Activated CD8-positive, alpha-beta T cell treated with anti-CD3 and anti-CD28 coated beads, Interleukin-2, amount 10 ng/mL, durations not matched to agents 7 days and 5 days (primary cell): ENCODE measurements around the gene ZNF419. TPM values are rescaled to one million over a fixed set of nuclear protein-coding genes. Genes with fewer than 3 reads are reported as not detected.
A peak's percentile ranks its signal among the peaks of the same experiment; 100 is the strongest.
"Not testable (repeated sequence)": the region's sequence is repeated elsewhere in the genome, so short reads cannot be mapped to it uniquely, and the experiment has no call there.

Source experiments
- ATAC-seq: fragments of 150-1000 bp; cut with Tn5 transposase; one replicate; pipeline ENCODE4 v1.10.0; 2021; ENCODE audit warnings: moderate library complexity
- CTCF ChIA-PET: fragments of 350-600 bp; sonication (Branson Sonifier 250); formaldehyde crosslinking; loops from one replicate; lab custom pipeline; 2021; ENCODE audit warnings: antibody characterized with exemption; lab: Charles Lee
- POLR2A ChIA-PET: fragments of 350-600 bp; sonication (Branson Sonifier 250); formaldehyde crosslinking; loops from one replicate; lab custom pipeline; 2021; ENCODE audit warnings: antibody characterized with exemption; lab: Charles Lee
- DNase-seq: peaks from one replicate; pipeline ENCODE4 v3.0.0-alpha.2; 2020
- H3K27ac Mint-ChIP-seq: one replicate; pipeline ENCODE4 v1.8.0; 2021; ENCODE audit warnings: mild to moderate bottlenecking, mixed read lengths
- H3K27me3 Mint-ChIP-seq: one replicate; pipeline ENCODE4 v1.8.0; 2021; ENCODE audit warnings: low read depth, mixed read lengths
- H3K36me3 Mint-ChIP-seq: one replicate; pipeline ENCODE4 v1.8.0; 2021; ENCODE audit warnings: low read depth, mixed read lengths
- H3K4me1 Mint-ChIP-seq: one replicate; pipeline ENCODE4 v1.8.0; 2021; ENCODE audit warnings: low read depth, mixed read lengths
- H3K4me3 Mint-ChIP-seq: one replicate; pipeline ENCODE4 v1.8.0; 2021; ENCODE audit warnings: mild to moderate bottlenecking, mixed read lengths
- H3K9me3 Mint-ChIP-seq: one replicate; pipeline ENCODE4 v1.8.0; 2022; ENCODE audit warnings: mixed read lengths; ENCODE audit not compliant: insufficient read depth
- total RNA-seq, 2 experiments: library from RNA; stranded (reverse); gene quantifications; one replicate each; pipeline ENCODE4 v1.2.3, GENCODE V29; 2021

The ZNF419 gene
- total RNA-seq: 10 to 100 TPM; 10.0 to 10.9 TPM

DNA sequence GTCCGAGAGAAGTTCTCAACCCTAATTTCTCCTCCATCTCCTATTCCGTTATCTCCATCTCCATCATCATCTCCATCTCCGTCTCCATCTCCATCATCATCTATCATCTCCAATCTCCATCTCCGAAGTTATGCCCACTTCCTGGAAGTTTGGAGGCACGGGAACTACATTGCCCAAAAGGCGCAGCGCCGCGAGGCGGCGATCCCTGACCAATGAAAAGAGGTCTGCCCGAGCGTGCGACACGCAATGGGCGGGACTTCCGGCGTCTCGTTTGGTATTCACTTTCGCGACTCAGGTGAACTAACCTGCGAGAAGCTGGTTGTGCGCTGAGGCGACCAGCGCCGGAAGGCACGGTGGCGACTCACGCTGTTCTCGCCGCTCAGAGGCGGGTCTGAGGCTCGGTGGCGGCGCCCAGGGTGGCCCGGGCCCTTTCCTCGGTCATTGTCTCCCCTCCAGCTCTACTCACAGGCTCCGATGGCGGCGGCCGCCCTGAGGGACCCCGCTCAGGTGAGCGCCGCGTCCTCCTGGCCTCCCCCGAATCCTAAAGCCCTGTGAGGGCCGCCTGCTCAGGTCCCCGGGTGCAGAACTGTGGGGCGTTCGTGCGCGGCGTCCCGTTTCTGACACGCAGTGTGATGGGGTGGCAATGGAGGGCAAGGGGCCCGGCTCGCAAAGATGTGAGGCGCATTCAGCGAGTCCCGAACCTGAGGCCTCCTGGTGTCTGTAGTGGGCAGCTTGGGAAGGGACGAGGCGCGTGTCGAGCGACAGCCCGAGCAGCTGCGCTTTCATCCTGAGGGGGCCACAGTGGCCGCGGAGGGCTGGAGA, at the start of gene ZNF419:
ZNF419 (plus strand) TSS at position 274 of the 822 bp plus-strand sequence; CDS start at position 475, 201 bp downstream.
- peaks cover 19% of the 10 kb centered on the region for H3K9me3 Mint-ChIP-seq
- H3K4me1 Mint-ChIP-seq: peaks cover 14% of the 10 kb centered on the region
- ChIA-PET POLR2A (interaction anchor here (1.1 to 1.2 kb wide), 2 partner anchors 12 to 221 kb away, joined by 3 to 7 read pairs; partner anchors contain the start of genes ZNF154 and ZNF773), CTCF (interaction anchor here (0.9 to 1.6 kb wide), 2 partner anchors 10 to 12 kb away, joined by 3 to 4 read pairs; partner anchors contain the start of genes ZNF772 and ZNF773)
- H3K4me3 Mint-ChIP-seq: peak within 1 kb of the TSS; percentile 76
- H3K27ac Mint-ChIP-seq: peak within 1 kb of the TSS; percentile 70
- DNase-seq: peak; percentile 95
- peaks cover 46% of the 10 kb centered on the region for H3K36me3 Mint-ChIP-seq
- not testable (repeated sequence) for H3K27me3 Mint-ChIP-seq
- peak; percentile 97 for ATAC-seq

DNA sequence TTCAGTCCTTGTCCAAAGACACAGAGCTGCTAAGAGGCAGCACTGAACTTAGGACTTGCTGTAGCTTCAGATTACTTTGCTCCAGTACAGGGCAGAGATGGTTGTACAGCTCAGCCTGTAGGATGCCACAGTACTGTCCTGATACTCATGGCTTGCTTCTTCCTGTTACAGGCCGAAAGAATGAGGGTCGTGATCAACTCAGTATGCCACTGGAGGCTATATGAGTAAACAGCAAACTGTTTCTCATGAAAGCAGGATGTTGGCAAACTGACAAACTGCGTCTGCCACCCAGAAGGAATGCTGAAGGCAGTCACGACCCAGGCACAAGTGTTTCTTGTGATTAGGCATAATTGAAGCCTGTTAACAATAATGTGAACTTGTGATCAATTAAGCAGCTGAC, 49.6 kb upstream of the ZNF419 start:
- POLR2A ChIA-PET: no interaction called here
- no peak overlapping the region for H3K27ac Mint-ChIP-seq
- CTCF ChIA-PET: no interaction called here
- peaks cover 79% of the 10 kb centered on the region for H3K36me3 Mint-ChIP-seq
- no peaks in the 10 kb centered on the region for H3K27me3 Mint-ChIP-seq
- H3K9me3 Mint-ChIP-seq: peaks cover 46% of the 10 kb centered on the region
- DNase-seq: no peak
- ATAC-seq: no peak
- no peak overlapping the region for H3K4me3 Mint-ChIP-seq
- peaks cover 23% of the 10 kb centered on the region for H3K4me1 Mint-ChIP-seq

DNA sequence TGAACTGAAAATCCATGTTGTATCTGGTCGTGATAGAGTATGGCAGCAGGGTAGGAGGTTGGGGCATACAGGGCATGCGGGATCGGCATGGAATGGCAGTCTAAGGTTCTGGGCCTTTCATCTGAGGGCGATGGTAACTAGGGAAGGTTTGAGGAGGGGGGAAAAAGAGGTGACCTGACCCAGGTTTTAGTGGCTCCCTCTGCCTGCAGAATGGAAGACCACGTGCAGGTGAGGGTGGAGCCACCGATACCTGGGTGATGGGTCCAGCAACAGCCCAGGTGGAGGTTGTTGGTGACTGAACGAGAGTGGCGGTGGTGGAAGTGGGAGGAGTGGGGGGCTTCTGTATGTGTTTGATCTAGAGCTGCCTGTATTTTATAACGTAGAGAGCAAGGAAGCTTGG, 48.6 kb upstream of the ZNF419 start:
- ATAC-seq: no peak
- H3K9me3 Mint-ChIP-seq: peaks cover 39% of the 10 kb centered on the region
- CTCF ChIA-PET: no interaction called here

DNA sequence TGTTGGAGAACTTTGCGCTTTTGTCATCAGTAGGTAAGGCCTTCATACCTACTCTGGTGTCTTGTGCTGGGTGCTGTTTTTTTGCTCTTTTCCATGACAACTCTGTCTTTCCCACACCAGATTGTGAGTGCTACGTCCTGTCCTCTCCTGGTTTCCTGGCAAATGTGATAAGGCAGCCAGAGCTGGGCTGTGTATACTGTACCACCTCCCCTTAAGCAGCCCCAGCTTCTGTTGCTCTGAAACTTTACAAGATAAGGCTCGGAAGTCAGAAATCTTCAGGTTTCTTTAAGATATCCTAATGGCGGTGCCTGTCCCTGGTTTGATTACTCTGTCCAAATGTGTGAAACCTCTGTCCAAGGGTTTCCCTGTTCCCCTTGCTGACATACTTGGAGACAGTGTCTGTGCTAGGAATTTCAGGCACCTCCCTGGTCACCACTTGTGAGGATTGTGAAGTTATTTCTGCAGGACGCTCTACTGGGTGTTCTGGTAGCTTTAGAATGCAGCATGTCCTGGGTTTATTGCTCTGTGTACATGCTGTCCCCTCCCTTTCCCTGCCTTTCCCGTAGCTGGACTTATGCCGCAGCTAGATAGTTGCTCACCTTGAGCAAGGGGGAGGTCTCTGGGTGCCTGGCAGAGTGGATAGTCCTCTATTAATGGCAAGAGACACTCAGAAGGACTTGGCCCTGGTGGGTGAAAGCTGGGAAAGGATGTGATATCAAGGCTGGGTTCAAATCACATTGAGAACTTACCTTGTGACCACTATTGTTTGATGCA, 45.4 kb upstream of the ZNF419 start:
- Mint-ChIP-seq H3K27me3 (no peaks in the 10 kb centered on the region), H3K9me3 (peaks cover 47% of the 10 kb centered on the region), H3K4me1 (no peaks in the 10 kb centered on the region), H3K27ac (no peak overlapping the region), H3K36me3 (peaks cover 85% of the 10 kb centered on the region), H3K4me3 (no peak overlapping the region)
- POLR2A ChIA-PET: no interaction called here
- CTCF ChIA-PET: no interaction called here
- DNase-seq: no peak
- no peak for ATAC-seq

More for the DNA sequence above, 48.6 kb upstream of the ZNF419 start:
- POLR2A ChIA-PET: no interaction called here
- no peak for DNase-seq
- Mint-ChIP-seq H3K27ac (no peak overlapping the region), H3K4me3 (no peak overlapping the region), H3K4me1 (peaks cover 23% of the 10 kb centered on the region), H3K27me3 (no peaks in the 10 kb centered on the region), H3K36me3 (peaks cover 80% of the 10 kb centered on the region)

DNA sequence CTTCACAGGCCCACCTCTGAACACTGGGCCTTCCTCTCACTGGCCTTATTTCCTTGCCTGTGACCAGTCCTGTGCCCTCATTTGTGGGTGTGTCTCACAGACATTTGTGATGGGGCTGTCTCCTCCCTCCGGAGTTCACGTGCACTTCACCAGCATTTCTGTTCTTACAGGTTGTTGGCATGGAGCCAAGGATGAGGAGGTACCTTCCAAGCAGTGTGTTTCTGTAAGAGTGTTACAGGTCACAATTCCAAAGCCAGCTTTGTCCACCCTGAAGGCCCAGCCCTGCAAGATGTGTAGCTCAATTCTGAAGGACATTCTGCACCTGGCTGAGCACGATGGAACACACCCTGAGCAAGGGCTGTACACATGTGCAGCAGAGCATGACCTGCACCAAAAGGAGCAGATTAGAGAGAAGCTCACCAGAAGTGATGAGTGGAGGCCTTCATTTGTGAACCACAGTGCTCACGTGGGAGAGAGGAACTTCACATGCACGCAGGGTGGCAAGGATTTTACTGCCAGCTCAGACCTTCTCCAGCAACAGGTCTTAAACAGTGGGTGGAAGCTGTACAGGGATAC, 44.3 kb upstream of the ZNF419 start:
- peaks cover 78% of the 10 kb centered on the region for H3K36me3 Mint-ChIP-seq
- ChIA-PET POLR2A (no interaction called here), CTCF (interaction anchor here (0.6 kb wide), 1 partner anchor 116 kb away, joined by 3 read pairs; no protein-coding TSS in a partner anchor)
- DNase-seq (no peak), ATAC-seq (no peak)
- H3K4me1 Mint-ChIP-seq: no peaks in the 10 kb centered on the region
- peaks cover 47% of the 10 kb centered on the region for H3K9me3 Mint-ChIP-seq
- no peaks in the 10 kb centered on the region for H3K27me3 Mint-ChIP-seq
- no peak overlapping the region for H3K4me3 Mint-ChIP-seq
- H3K27ac Mint-ChIP-seq: no peak overlapping the region

DNA sequence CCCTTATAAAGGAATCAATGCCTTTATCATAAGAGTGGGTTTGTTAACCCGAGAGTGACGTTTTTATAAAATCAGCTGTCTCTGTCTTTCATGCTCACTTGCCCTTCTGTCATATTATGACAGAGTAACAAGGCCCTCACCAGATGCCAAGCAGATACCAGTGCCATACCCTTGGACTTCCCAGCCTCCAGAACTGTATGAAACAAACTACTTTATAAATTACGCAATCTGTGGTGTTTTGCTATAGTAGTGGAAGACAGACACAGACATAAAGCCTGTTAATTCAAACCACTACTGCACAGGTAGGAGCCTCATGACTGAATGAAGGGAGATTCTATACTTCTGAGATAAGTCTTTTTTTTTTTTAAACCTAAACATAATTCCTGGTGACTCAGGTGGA, 35.2 kb upstream of the ZNF419 start:
- peaks cover 42% of the 10 kb centered on the region for H3K9me3 Mint-ChIP-seq
- H3K36me3 Mint-ChIP-seq: peaks cover 22% of the 10 kb centered on the region
- no peak overlapping the region for H3K27ac Mint-ChIP-seq
- H3K4me3 Mint-ChIP-seq: no peak overlapping the region
- no peak for ATAC-seq
- ChIA-PET POLR2A (no interaction called here), CTCF (no interaction called here)
- H3K4me1 Mint-ChIP-seq: no peaks in the 10 kb centered on the region
- no peak for DNase-seq
- H3K27me3 Mint-ChIP-seq: no peaks in the 10 kb centered on the region

DNA sequence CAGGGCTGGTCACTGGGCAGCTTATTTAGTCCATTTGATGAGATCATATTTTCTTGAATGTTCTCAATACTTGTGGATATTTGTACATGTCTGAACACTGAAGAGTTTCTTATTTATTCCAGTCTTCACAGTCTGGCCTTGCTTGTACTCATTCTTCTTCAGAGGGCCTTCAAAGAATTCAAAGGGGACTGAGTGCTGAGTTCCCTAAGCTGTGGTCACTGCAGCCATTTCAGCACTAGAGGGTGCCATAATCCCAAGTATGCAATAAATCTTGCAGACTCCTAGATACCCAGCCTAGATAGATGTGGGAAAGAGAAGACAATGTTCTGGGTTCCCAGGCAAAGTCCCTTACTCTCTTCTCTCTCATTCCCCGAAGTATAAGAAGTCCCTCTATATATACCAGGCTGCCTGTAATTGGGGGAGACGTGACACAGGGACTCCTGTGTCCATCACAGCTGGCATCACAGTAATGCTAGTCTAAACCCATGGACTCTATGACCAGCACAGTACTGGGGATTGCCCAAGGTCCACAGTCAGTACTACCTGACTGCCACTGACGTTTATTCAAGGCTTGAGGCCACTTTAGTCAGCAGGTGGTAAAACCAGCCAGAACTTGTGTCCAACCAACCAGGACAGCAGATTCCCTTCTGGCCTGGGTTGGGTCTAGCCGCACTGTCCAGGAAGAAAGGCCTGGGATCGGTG, 21.7 kb upstream of the ZNF419 start:
- Mint-ChIP-seq H3K36me3 (peaks cover 19% of the 10 kb centered on the region), H3K4me3 (no peak overlapping the region), H3K27ac (no peak overlapping the region), H3K9me3 (peaks cover 38% of the 10 kb centered on the region), H3K27me3 (no peaks in the 10 kb centered on the region), H3K4me1 (no peaks in the 10 kb centered on the region)
- peak; percentile 58 for DNase-seq
- peak; percentile 67 for ATAC-seq
- CTCF ChIA-PET: interaction anchor here (1.2 kb wide), 1 partner anchor 216 kb away, joined by 3 read pairs; the partner anchor contains the start of gene ZNF551
- POLR2A ChIA-PET: no interaction called here

DNA sequence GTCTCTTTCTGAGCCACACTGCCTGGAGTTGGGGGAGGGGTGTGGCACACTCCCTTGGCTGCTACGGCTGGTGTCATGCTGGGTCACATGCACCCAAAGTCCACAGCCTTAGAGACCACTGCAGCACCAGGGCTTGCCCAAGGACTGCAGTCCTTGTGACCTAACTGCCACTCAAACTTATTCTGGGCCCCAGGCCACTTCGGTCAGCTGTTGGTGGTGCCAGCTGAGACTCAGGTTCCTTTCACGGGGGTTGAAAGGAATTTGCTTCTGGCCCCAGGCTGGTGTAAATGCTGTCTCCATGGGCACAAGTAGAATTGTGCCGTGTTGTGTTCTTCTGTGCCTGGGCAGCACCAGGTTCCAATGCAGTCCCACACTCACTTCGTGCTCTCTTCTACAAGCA, 21.1 kb upstream of the ZNF419 start:
- H3K4me3 Mint-ChIP-seq: no peak overlapping the region
- peaks cover 25% of the 10 kb centered on the region for H3K36me3 Mint-ChIP-seq
- ChIA-PET POLR2A (no interaction called here), CTCF (no interaction called here)
- H3K27ac Mint-ChIP-seq: no peak overlapping the region
- no peaks in the 10 kb centered on the region for H3K27me3 Mint-ChIP-seq
- peaks cover 43% of the 10 kb centered on the region for H3K9me3 Mint-ChIP-seq
- ATAC-seq: no peak
- no peak for DNase-seq
- no peaks in the 10 kb centered on the region for H3K4me1 Mint-ChIP-seq

DNA sequence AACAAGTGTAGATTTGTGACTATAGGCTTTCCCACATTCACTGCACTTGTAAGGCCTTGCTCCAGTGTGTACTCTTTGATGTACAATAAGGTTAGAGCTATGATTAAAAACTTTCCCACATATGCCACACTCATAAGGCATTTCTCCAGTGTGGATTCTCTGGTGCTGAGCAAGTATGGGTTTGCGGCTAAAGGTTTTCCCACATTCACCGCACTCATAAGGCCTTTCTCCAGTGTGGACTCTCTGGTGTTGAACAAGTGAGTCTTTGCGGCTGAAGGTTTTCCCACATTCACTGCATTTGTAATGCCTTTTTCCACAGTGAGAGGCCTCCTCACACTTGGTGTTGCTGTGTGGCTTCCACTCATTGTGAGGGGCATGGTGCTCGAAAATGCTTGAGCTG, 13.9 kb upstream of the ZNF419 start:
- DNase-seq: no peak
- CTCF ChIA-PET: no interaction called here
- Mint-ChIP-seq H3K4me1 (peaks cover 16% of the 10 kb centered on the region), H3K4me3 (no peak overlapping the region), H3K27ac (no peak overlapping the region), H3K9me3 (peaks cover 80% of the 10 kb centered on the region), H3K36me3 (peaks cover 82% of the 10 kb centered on the region), H3K27me3 (no peaks in the 10 kb centered on the region)
- no peak for ATAC-seq
- POLR2A ChIA-PET: no interaction called here

DNA sequence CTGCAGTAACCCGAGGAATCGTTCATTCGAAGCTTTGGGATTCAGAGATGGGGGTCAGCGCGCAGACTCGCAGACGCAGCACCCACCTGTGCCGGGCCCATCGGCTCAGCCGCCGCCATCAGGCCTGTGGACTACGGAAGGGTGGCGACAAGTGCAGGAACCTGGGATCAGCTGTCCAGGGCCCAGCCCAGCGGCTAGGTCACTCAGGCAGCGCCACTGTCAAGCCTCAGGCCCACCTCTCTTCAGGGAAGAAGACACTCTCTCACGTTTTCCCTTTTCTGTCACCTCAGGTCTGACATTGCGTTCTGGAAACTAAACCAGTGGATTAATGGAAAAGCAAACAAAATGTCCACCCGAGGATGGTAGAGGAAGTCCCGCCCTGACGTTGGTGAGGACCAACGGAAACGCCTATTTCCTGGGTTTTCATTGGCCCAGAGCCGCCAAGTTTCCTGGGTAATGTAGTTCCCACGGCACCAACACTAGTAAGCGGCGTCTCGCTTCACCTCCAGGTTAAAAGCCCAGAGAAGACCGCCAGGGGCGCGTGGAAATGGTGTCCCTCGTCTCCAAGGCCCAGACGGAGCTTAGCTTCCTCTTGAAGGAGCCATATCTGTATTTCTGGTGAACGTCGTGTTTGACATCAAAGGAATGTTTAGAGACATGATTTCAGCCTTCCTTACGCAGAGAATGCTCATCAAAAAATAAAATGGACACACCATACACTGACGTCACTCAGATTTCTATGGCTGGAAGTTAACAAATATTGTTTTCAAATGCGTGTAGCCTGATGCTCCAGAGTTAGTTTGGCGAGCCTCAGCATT, 10.2 kb upstream of the ZNF419 start, which contains the start of gene ZNF772:
ZNF772 (minus strand) TSS at position 376 of the 818 bp plus-strand sequence; CDS start at position 119, 257 bp downstream.
- CTCF ChIA-PET: interaction anchor here (1.0 kb wide), 1 partner anchor 10 kb away, joined by 3 read pairs; the partner anchor contains the start of gene ZNF419

More for the DNA sequence above, 10.2 kb upstream of the ZNF419 start, which contains the start of gene ZNF772:
- Mint-ChIP-seq H3K27ac (peak within 1 kb of the TSS; percentile 85), H3K36me3 (peaks cover 57% of the 10 kb centered on the region), H3K27me3 (peaks cover 2% of the 10 kb centered on the region), H3K4me1 (peaks cover 16% of the 10 kb centered on the region), H3K4me3 (peak within 1 kb of the TSS; percentile 76), H3K9me3 (peaks cover 56% of the 10 kb centered on the region)
- POLR2A ChIA-PET: interaction anchor here (1.0 to 1.4 kb wide), 3 partner anchors 22 to 42 kb away, joined by 3 to 6 read pairs (median 4); partner anchors contain the start of genes ZNF749 and ZNF773
- DNase-seq: peak; percentile 94
- peak; percentile 100 for ATAC-seq
